Fibroblast of the aortic adventitia (primary cell): Measurements from ENCODE around the gene KLHL3. TPM values are rescaled to one million over a fixed set of nuclear protein-coding genes. Genes with fewer than 3 reads are reported as not detected.
A peak's percentile ranks its signal among the peaks of the same experiment; 100 is the strongest.

Experiments used
- DNase-seq: peaks from one replicate; pipeline ENCODE4 v3.0.0-alpha.2; 2010; ENCODE audit warnings: low read depth
- H3K4me3 ChIP-seq: 2 replicates; pipeline ENCODE4 v1.5.1; 2011; ENCODE audit warnings: low read depth, mild to moderate bottlenecking, control low read depth, low read length, moderate library complexity
- total RNA-seq: library from RNA; depleted of rRNA; stranded (reverse); fragments of >200 nt; gene quantifications from 2 replicates; pipeline ENCODE4 v1.2.3, GENCODE V29; 2012; ENCODE audit warnings: low replicate concordance
- TF ChIP-seq, protein P1 (sequence below): IDR thresholded peaks from 2 replicates; pipeline ENCODE4 v1.5.1; 2011; ENCODE audit warnings: mild to moderate bottlenecking, low read length, control low read depth, inconsistent platforms; ENCODE audit not compliant: insufficient read depth

The KLHL3 gene
- total RNA-seq, 1 donor = 1.3 TPM

DNA sequence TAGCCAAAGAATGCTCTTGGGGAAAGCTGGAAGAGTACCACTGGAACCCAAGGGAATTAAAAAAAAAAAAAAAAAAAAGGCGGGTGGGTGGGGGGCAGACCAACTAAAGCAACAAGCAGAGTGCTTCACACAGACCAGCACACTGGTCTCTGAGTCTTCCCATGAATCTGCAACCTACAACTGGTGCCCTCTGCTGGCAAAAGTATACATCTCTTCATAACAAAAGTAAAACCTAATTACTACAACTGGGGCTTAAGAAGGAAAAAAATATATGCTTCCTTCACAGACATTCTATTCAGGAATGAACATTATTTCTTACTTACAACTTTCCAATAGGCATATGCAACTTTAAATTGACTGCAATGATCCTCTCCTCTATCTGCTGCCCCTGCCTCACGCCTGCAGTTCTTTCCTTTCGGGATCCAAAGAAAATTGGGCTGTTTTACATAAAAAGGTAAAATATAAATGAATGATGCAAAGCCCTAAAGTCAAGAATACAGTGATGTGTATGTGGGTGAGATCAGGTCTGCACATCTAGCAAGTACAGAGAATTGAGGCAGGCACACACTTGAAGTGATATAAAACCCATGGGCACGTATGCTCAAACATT, 7.2 kb upstream of the KLHL3 start:
- peak; percentile 82 for DNase-seq
- TF ChIP-seq, protein P1, sequence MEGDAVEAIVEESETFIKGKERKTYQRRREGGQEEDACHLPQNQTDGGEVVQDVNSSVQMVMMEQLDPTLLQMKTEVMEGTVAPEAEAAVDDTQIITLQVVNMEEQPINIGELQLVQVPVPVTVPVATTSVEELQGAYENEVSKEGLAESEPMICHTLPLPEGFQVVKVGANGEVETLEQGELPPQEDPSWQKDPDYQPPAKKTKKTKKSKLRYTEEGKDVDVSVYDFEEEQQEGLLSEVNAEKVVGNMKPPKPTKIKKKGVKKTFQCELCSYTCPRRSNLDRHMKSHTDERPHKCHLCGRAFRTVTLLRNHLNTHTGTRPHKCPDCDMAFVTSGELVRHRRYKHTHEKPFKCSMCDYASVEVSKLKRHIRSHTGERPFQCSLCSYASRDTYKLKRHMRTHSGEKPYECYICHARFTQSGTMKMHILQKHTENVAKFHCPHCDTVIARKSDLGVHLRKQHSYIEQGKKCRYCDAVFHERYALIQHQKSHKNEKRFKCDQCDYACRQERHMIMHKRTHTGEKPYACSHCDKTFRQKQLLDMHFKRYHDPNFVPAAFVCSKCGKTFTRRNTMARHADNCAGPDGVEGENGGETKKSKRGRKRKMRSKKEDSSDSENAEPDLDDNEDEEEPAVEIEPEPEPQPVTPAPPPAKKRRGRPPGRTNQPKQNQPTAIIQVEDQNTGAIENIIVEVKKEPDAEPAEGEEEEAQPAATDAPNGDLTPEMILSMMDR = peak; percentile 68
- H3K4me3 ChIP-seq = no peak overlapping the region

DNA sequence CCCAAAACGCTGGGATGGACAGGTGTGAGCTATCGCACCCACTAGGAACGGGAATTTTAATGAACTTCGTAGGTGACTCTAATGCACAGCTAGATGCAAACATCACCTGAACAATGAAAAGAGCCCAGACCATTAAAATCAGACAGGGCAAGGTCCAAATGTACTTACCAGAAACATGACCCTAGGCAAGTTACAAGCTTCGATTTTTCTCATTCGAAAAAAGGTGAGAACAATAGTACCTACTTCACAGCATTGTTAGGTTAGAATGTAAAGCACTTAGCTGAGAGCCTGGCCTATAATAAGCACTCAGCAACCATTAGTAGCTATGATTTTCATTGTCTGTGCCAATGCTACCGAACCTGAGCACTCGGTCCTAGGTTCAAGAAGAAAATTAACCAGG, 5.8 kb upstream of the KLHL3 start:
- H3K4me3 ChIP-seq = no peak overlapping the region
- DNase-seq = no peak
- TF ChIP-seq, protein P1 = no peak

DNA sequence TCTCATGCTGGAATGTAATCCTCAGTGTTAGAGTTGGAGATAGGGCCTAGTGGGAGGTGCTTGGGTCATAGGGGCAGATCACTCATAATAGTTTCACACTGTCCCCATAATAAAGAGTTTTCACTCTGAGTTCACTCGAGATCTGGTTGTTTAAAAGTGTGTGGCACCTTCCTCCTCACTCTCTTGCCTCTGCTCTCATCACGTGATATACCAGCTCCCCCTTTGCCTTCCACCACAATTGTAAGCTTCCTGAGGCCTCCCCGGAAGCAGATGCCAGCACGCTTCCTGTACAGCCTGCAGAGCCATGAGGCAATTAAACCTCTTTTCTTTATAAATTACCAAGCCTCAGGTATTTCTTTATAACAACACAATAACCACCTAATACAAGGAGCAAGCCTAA, 3.8 kb upstream of the KLHL3 start:
- DNase-seq = no peak
- TF ChIP-seq, protein P1 = no peak
- no peak overlapping the region for H3K4me3 ChIP-seq

DNA sequence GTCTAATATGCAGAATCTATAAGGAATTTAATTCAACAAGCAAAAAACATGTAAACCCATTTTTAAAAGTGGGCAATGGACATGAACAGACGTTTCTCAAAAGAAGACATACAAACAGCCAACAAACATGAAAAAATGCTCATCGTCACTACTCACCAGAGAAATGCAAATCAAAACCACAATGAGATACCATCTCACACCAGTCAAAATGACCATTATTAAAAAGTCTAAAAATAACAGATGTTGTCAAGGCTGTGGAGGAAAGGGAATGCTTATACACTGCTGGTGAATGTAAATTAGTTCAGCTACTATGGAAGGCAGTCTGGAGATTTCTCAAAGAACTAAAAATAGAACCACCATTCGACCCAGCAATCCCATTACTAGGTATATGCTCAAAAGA, 3.1 kb upstream of the KLHL3 start:
- TF ChIP-seq, protein P1 = no peak
- H3K4me3 ChIP-seq = no peak overlapping the region
- no peak for DNase-seq

DNA sequence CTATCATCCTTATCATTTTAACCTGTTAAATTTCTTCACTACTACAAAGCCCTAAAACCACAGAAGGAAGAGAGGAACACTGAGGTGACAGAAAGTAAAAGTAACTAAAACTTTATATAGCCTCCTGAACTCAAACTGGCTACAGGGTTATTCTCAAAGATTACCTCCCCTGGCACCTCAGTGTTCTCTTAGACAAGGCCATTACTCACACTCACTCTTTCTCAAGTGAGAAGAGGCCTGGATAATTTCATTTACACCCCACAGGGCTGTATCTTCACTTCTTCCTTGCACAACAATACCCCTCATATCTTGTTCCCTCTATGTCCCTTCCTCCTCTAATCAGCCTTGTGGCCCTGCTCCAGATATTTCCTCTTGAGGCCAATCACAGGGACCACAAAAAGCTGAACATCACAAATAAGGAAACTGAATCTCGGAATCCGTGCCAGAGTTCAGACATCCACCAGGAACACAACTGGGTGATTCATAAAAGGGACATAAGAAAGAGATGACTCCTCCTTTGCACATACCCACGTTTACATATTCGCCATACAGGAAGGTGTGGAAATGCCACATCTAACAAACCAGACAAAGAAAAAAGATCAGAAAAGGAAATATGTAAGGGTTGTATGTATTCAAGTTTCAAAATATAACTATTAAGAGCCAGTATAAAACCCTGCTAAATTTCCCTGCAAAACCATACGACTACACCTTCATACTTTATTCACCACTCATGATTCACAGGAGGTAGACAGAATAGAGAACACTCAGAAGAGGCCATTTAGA, 1.7 kb upstream of the KLHL3 start:
- TF ChIP-seq, protein P1 = no peak
- H3K4me3 ChIP-seq = no peak overlapping the region
- peak; percentile 49 for DNase-seq

DNA sequence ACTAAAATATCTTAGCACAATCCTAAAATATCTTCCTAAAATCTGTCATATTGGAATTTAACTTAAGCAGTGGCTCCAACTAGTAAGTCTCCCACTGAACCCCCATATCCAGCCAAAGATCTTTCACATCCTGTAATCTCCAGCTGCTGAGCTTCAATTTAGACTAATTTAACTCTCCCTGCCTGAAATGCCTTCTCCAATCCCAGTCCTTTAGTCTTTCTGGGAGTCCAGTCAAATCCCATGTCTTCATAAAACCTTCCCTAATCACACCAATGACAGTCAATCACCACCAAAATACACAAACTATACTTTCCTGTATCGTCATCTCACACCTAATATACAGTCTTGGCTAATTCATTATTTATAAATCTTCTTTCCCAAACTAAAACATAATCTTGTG, 607 bp upstream of the KLHL3 start:
- peak; percentile 6 for DNase-seq
- TF ChIP-seq, protein P1 = no peak
- no peak overlapping the region for H3K4me3 ChIP-seq
